CD4-positive, CD25-positive, alpha-beta regulatory T cell (primary cell): ENCODE data around the gene A3GALT2. TPM values are rescaled to one million over a fixed set of nuclear protein-coding genes. Genes with fewer than 3 reads are reported as not detected.

Experiments used
- ATAC-seq, 2 donors: fragments of 150-1000 bp; cut with Tn5 transposase; one replicate each; pipeline ENCODE4 v1.10.0; 2021; ENCODE audit warnings: low read depth in 2 of 2, moderate number of reproducible peaks in 2 of 2, moderate library complexity in 1 of 2
- DNase-seq, 3 donors: peaks; one replicate each; pipeline versions ENCODE4 v3.0.0 to v3.0.0-alpha.2; 2012 to 2022; ENCODE audit warnings: mixed read lengths in 1 of 3
- H3K27ac ChIP-seq: one replicate; pipeline ENCODE4 v1.7.0; 2013; ENCODE audit warnings: mild to moderate bottlenecking, low read length; ENCODE audit not compliant: insufficient read depth, poor library complexity, severe bottlenecking
- H3K27me3 ChIP-seq: one replicate; pipeline ENCODE4 v1.7.0; 2013; ENCODE audit warnings: low read length; ENCODE audit not compliant: control insufficient read depth, insufficient read depth
- H3K36me3 ChIP-seq: one replicate; pipeline ENCODE4 v1.7.0; 2013; ENCODE audit warnings: mild to moderate bottlenecking, low read length, moderate library complexity; ENCODE audit not compliant: control insufficient read depth, insufficient read depth
- H3K4me1 ChIP-seq: 2 replicates; pipeline ENCODE4 v1.7.0; 2013; ENCODE audit warnings: mild to moderate bottlenecking, low read length; ENCODE audit not compliant: insufficient read depth, control insufficient read depth, poor library complexity, severe bottlenecking
- H3K4me3 ChIP-seq: one replicate; pipeline ENCODE4 v1.7.0; 2013; ENCODE audit warnings: low read depth, mild to moderate bottlenecking, low read length, moderate library complexity
- H3K9me3 ChIP-seq, 2 experiments: 1 replicate in 1 of 2; 2 replicates in 1 of 2; pipeline ENCODE4 v1.7.0; 2013; ENCODE audit warnings: low read length in 2 of 2, mild to moderate bottlenecking in 1 of 2, moderate library complexity in 1 of 2; ENCODE audit not compliant: control insufficient read depth in 2 of 2
- H3K27ac Mint-ChIP-seq, 3 donors: one replicate each; pipeline ENCODE4 v1.8.0; 2020 to 2022; ENCODE audit warnings: mild to moderate bottlenecking in 3 of 3, mixed read lengths in 3 of 3, moderate library complexity in 2 of 3
- H3K27me3 Mint-ChIP-seq: one replicate; pipeline ENCODE4 v1.8.0; 2022; ENCODE audit warnings: mild to moderate bottlenecking, mixed read lengths
- H3K36me3 Mint-ChIP-seq: one replicate; pipeline ENCODE4 v1.8.0; 2020; ENCODE audit warnings: mixed read lengths
- H3K4me1 Mint-ChIP-seq, 4 donors: one replicate each; pipeline ENCODE4 v1.8.0; 2020 to 2022; ENCODE audit warnings: mixed read lengths in 4 of 4, mild to moderate bottlenecking in 1 of 4
- H3K4me3 Mint-ChIP-seq, 4 donors: one replicate each; pipeline ENCODE4 v1.8.0; 2020 to 2022; ENCODE audit warnings: mild to moderate bottlenecking in 4 of 4, mixed read lengths in 4 of 4, moderate library complexity in 3 of 4
- H3K9me3 Mint-ChIP-seq, 7 donors: one replicate each; pipeline ENCODE4 v1.8.0; 2020 to 2022; ENCODE audit warnings: mixed read lengths in 7 of 7, mild to moderate bottlenecking in 3 of 7, moderate library complexity in 2 of 7
- polyA plus RNA-seq, 4 donors: library from polyadenylated mRNA; unstranded; fragments of 300-500 nt; fragmentation: Illumina TruSeq; gene quantifications; one replicate each; pipeline ENCODE4 v1.2.3, GENCODE V29; 2021
- total RNA-seq: library from RNA; stranded (reverse); gene quantifications from one replicate; pipeline ENCODE4 v1.2.3, GENCODE V29; 2022

Gene A3GALT2
- total and polyA plus RNA-seq, 5 donors from 2014 or later = not detected

- DNase-seq = no peak
- Histone ChIP-seq H3K27ac (no peak overlapping the region), H3K27me3 (peaks cover 3% of the 10 kb centered on the region), H3K4me3 (no peak overlapping the region), H3K9me3 (no peaks in the 10 kb centered on the region), H3K36me3 (no peaks in the 10 kb centered on the region), H3K4me1 (peaks cover 7% of the 10 kb centered on the region)
- no peak overlapping the region for H3K27ac Mint-ChIP-seq
- H3K9me3 Mint-ChIP-seq = no peaks in the 10 kb centered on the region
- peaks cover 2% of the 10 kb centered on the region for H3K36me3 Mint-ChIP-seq
- no peak for ATAC-seq
- H3K4me1 Mint-ChIP-seq = peaks cover 0 to 15% (median 12%) of the 10 kb centered on the region in 4 donors
- H3K27me3 Mint-ChIP-seq = peaks cover 21% of the 10 kb centered on the region
- H3K4me3 Mint-ChIP-seq = no peak overlapping the region
Observed at GRCh38 chr1:33306653-33307493, 14.0 kb downstream of the A3GALT2 start.

- Mint-ChIP-seq H3K27ac (no peak overlapping the region), H3K9me3 (no peaks in the 10 kb centered on the region), H3K4me3 (no peak overlapping the region), H3K27me3 (peaks cover 21% of the 10 kb centered on the region), H3K36me3 (peaks cover 2% of the 10 kb centered on the region), H3K4me1 (peaks cover 0 to 21% (median 15%) of the 10 kb centered on the region in 4 donors)
- Histone ChIP-seq H3K27ac (no peak overlapping the region), H3K4me1 (peaks cover 7% of the 10 kb centered on the region), H3K4me3 (no peak overlapping the region), H3K9me3 (no peaks in the 10 kb centered on the region), H3K36me3 (no peaks in the 10 kb centered on the region), H3K27me3 (peaks cover 3% of the 10 kb centered on the region)
- no peak for DNase-seq
- no peak for ATAC-seq
Observed at GRCh38 chr1:33305816-33306652, 14.9 kb downstream of the A3GALT2 start.

- peaks cover 7% of the 10 kb centered on the region for H3K36me3 Mint-ChIP-seq
- Histone ChIP-seq H3K4me1 (peaks cover 7% of the 10 kb centered on the region), H3K27me3 (peaks cover 3% of the 10 kb centered on the region), H3K4me3 (no peak overlapping the region), H3K9me3 (no peaks in the 10 kb centered on the region), H3K36me3 (no peaks in the 10 kb centered on the region), H3K27ac (no peak overlapping the region)
- H3K9me3 Mint-ChIP-seq = no peaks in the 10 kb centered on the region
- H3K27ac Mint-ChIP-seq = no peak overlapping the region
- H3K4me3 Mint-ChIP-seq = no peak overlapping the region
- ATAC-seq (no peak), DNase-seq (no peak)
- H3K27me3 Mint-ChIP-seq = peaks cover 21% of the 10 kb centered on the region
- peaks cover 0 to 26% (median 15%) of the 10 kb centered on the region in 4 donors for H3K4me1 Mint-ChIP-seq
Observed at GRCh38 chr1:33305016-33305415, 15.9 kb downstream of the A3GALT2 start.

GRCh38 chr1:33302325-33302724 is 18.6 kb downstream of the A3GALT2 start:
- Histone ChIP-seq H3K27me3 (peaks cover 3% of the 10 kb centered on the region), H3K9me3 (no peaks in the 10 kb centered on the region), H3K4me3 (no peak overlapping the region), H3K4me1 (peaks cover 7% of the 10 kb centered on the region), H3K36me3 (no peaks in the 10 kb centered on the region), H3K27ac (peak overlapping the region; percentile 18)
- peak overlapping the region in 2 of 3 donors; percentile 59 to 72 for H3K27ac Mint-ChIP-seq
- no peaks in the 10 kb centered on the region for H3K9me3 Mint-ChIP-seq
- H3K36me3 Mint-ChIP-seq = peaks cover 7% of the 10 kb centered on the region
- DNase-seq (peak in 2 of 3 donors; percentile 7 to 60), ATAC-seq (peak in 1 of 2 donors; percentile 70)
- peaks cover 0 to 31% (median 16%) of the 10 kb centered on the region in 4 donors for H3K4me1 Mint-ChIP-seq
- H3K27me3 Mint-ChIP-seq = peaks cover 13% of the 10 kb centered on the region
- no peak overlapping the region for H3K4me3 Mint-ChIP-seq

- no peak for ATAC-seq
- Mint-ChIP-seq H3K4me3 (no peak overlapping the region), H3K36me3 (peaks cover 15% of the 10 kb centered on the region), H3K4me1 (peaks cover 0 to 34% (median 16%) of the 10 kb centered on the region in 4 donors), H3K27ac (peak overlapping the region in 2 of 3 donors; percentile 59 to 69), H3K9me3 (no peaks in the 10 kb centered on the region), H3K27me3 (peaks cover 13% of the 10 kb centered on the region)
- peaks cover 7% of the 10 kb centered on the region for H3K4me1 ChIP-seq
- no peak for DNase-seq
- H3K27ac ChIP-seq = no peak overlapping the region
- H3K4me3 ChIP-seq = no peak overlapping the region
- H3K36me3 ChIP-seq = peaks cover 4% of the 10 kb centered on the region
- no peaks in the 10 kb centered on the region for H3K9me3 ChIP-seq
- H3K27me3 ChIP-seq = peaks cover 3% of the 10 kb centered on the region
Observed at GRCh38 chr1:33301273-33301984, 19.5 kb downstream of the A3GALT2 start.

- no peak for DNase-seq
- Mint-ChIP-seq H3K9me3 (no peaks in the 10 kb centered on the region), H3K4me3 (no peak overlapping the region), H3K36me3 (peaks cover 14% of the 10 kb centered on the region), H3K27ac (peak overlapping the region in 1 of 3 donors; percentile 80), H3K4me1 (peaks cover 0 to 37% (median 16%) of the 10 kb centered on the region in 4 donors), H3K27me3 (peaks cover 6% of the 10 kb centered on the region)
- Histone ChIP-seq H3K4me1 (peaks cover 8% of the 10 kb centered on the region), H3K36me3 (peaks cover 9% of the 10 kb centered on the region), H3K9me3 (no peaks in the 10 kb centered on the region), H3K4me3 (no peak overlapping the region), H3K27ac (no peak overlapping the region), H3K27me3 (no peaks in the 10 kb centered on the region)
- no peak for ATAC-seq
Observed at GRCh38 chr1:33300673-33301072, 20.2 kb downstream of the A3GALT2 start.

- DNase-seq = no peak
- Histone ChIP-seq H3K4me1 (peaks cover 14% of the 10 kb centered on the region), H3K9me3 (no peaks in the 10 kb centered on the region), H3K27ac (no peak overlapping the region), H3K4me3 (no peak overlapping the region), H3K27me3 (no peaks in the 10 kb centered on the region), H3K36me3 (peaks cover 9% of the 10 kb centered on the region)
- Mint-ChIP-seq H3K4me3 (no peak overlapping the region), H3K36me3 (peaks cover 14% of the 10 kb centered on the region), H3K4me1 (peaks cover 0 to 43% (median 20%) of the 10 kb centered on the region in 4 donors), H3K27me3 (no peaks in the 10 kb centered on the region), H3K9me3 (no peaks in the 10 kb centered on the region), H3K27ac (no peak overlapping the region)
- no peak for ATAC-seq
Observed at GRCh38 chr1:33299461-33300155, 21.3 kb downstream of the A3GALT2 start.
